HUES6 (cell line): ENCODE results near the gene HMOX1.

Source experiments
- H3K27ac ChIP-seq: 2 replicates; pipeline ENCODE4 v1.7.0; 2013; ENCODE audit warnings: low read depth, mild to moderate bottlenecking, low read length, inconsistent platforms
- H3K27me3 ChIP-seq: 2 replicates; pipeline ENCODE4 v1.6.1; 2013; ENCODE audit warnings: low read length; ENCODE audit not compliant: control insufficient read depth, insufficient read depth
- H3K36me3 ChIP-seq: 2 replicates; pipeline ENCODE4 v1.6.1; 2013; ENCODE audit warnings: low read length; ENCODE audit not compliant: control insufficient read depth, insufficient read depth
- H3K4me1 ChIP-seq: 2 replicates; pipeline ENCODE4 v1.6.1; 2013; ENCODE audit warnings: low read length; ENCODE audit not compliant: control insufficient read depth, insufficient read depth
- H3K4me3 ChIP-seq: 2 replicates; pipeline ENCODE4 v1.5.1; 2013; ENCODE audit warnings: low read depth, low read length
- H3K9ac ChIP-seq: one replicate; pipeline ENCODE4 v1.6.1; 2013; ENCODE audit warnings: mild to moderate bottlenecking, low read length
- H3K9me3 ChIP-seq: 2 replicates; pipeline ENCODE4 v1.6.1; 2013; ENCODE audit warnings: low read depth, low read length; ENCODE audit not compliant: control insufficient read depth, insufficient read depth

Gene HMOX1

GRCh38 chr22:35409783-35410662, 29.1 kb downstream of the HMOX1 start:
- no peak overlapping the region for H3K27ac ChIP-seq
- H3K4me3 ChIP-seq = no peak overlapping the region
- peaks cover 98% of the 10 kb centered on the region for H3K36me3 ChIP-seq
- no peak overlapping the region for H3K9ac ChIP-seq
- H3K4me1 ChIP-seq = no peaks in the 10 kb centered on the region
- H3K27me3 ChIP-seq = no peaks in the 10 kb centered on the region
- H3K9me3 ChIP-seq = no peaks in the 10 kb centered on the region

DNA sequence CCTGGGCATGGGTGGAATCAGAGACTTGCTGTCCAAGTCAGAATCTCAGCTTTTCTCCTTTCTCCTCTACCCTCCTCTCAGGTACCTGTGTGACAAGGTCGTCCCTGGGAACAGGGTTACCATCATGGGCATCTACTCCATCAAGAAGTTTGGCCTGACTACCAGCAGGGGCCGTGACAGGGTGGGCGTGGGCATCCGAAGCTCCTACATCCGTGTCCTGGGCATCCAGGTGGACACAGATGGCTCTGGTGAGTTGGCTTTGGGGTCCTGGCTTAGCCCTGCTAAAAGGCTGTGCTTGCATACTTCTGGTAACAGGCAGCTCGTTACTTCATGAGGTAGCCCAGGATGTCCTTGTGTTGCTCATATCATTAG, 29.8 kb downstream of the HMOX1 start:
- Histone ChIP-seq H3K27me3 (no peaks in the 10 kb centered on the region), H3K27ac (no peak overlapping the region), H3K9ac (no peak overlapping the region), H3K4me1 (no peaks in the 10 kb centered on the region), H3K36me3 (peaks cover 98% of the 10 kb centered on the region), H3K4me3 (no peak overlapping the region), H3K9me3 (no peaks in the 10 kb centered on the region)

GRCh38 chr22:35411102-35411501, 30.2 kb downstream of the HMOX1 start:
- Histone ChIP-seq H3K27ac (no peak overlapping the region), H3K27me3 (no peaks in the 10 kb centered on the region), H3K9ac (no peak overlapping the region), H3K4me3 (no peak overlapping the region), H3K4me1 (no peaks in the 10 kb centered on the region), H3K9me3 (no peaks in the 10 kb centered on the region), H3K36me3 (peaks cover 98% of the 10 kb centered on the region)

DNA sequence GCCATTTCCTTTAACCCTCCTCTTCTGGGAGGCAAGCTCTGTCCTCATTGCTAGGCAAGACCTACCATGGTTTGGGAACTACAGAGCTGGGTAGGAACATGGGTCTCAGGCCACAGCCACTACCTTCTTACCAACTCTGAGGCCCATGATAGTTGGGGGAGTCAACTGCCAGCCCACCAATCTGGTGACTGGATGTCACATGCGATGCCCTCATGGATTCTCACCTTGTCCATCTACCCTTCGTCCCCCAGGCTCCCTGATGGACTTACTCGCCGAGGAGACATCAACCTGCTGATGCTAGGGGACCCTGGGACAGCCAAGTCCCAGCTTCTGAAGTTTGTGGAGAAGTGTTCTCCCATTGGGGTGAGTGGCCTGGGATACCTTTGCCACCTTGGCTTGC, 32.7 kb downstream of the HMOX1 start:
- H3K4me3 ChIP-seq = no peak overlapping the region
- no peaks in the 10 kb centered on the region for H3K27me3 ChIP-seq
- no peaks in the 10 kb centered on the region for H3K4me1 ChIP-seq
- no peak overlapping the region for H3K9ac ChIP-seq
- H3K27ac ChIP-seq = no peak overlapping the region
- H3K36me3 ChIP-seq = peaks cover 97% of the 10 kb centered on the region
- no peaks in the 10 kb centered on the region for H3K9me3 ChIP-seq

GRCh38 chr22:35417606-35418005, 36.7 kb downstream of the HMOX1 start:
- Histone ChIP-seq H3K36me3 (peaks cover 97% of the 10 kb centered on the region), H3K27ac (no peak overlapping the region)

DNA sequence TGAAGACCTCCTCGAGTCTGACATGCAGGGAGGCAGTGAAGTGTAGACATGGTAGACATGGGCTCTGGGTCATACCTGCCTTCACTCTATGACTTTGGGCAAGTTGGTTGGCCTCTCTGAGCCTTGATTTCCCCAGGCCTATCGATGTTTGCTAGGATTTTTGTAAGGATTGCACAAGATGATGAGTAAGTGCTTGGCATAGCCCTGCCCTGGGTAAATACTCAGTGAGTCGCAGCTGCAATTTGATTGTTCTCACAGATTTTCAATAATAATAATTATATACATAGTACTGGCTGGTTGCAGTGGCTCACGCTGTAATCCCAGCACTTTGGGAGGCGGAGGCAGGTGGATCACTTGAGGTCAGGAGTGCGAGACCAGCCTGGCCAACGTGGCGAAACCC, 37.2 kb downstream of the HMOX1 start:
- H3K4me3 ChIP-seq = no peak overlapping the region
- peaks cover 98% of the 10 kb centered on the region for H3K36me3 ChIP-seq
- no peaks in the 10 kb centered on the region for H3K9me3 ChIP-seq
- no peak overlapping the region for H3K9ac ChIP-seq
- H3K4me1 ChIP-seq = 0 out of 2 replicates have a peak, but pooled peaks cover 3% of the 10 kb centered on the region
- no peak overlapping the region for H3K27ac ChIP-seq
- no peaks in the 10 kb centered on the region for H3K27me3 ChIP-seq

More at GRCh38 chr22:35417606-35418005, 36.7 kb downstream of the HMOX1 start:
- no peaks in the 10 kb centered on the region for H3K9me3 ChIP-seq
- H3K4me1 ChIP-seq = 0 out of 2 replicates have a peak, but pooled peaks cover 3% of the 10 kb centered on the region
- no peak overlapping the region for H3K4me3 ChIP-seq
- no peak overlapping the region for H3K9ac ChIP-seq
- no peaks in the 10 kb centered on the region for H3K27me3 ChIP-seq

DNA sequence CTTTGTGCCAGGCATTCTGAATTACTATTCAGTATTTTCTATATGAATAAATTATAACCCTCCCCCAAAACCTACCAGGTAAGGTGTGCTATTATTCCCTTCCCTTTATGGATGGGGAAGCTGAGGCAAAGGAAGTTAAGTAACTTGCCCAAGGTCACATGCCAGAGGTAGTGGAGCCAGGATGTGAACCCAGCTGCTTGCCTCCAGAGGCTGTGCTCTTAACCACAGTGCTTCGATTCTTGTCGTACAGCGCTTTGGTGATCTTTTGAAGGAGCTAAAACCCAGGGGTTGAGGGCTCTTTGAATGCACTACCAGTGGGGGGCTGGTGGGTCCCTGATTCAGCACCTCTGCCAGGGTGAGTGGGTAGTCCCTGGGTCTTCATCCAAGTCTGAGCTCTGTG, 37.8 kb downstream of the HMOX1 start:
- H3K4me1 ChIP-seq = 0 out of 2 replicates have a peak, but pooled peaks cover 3% of the 10 kb centered on the region
- H3K4me3 ChIP-seq = no peak overlapping the region
- H3K27me3 ChIP-seq = no peaks in the 10 kb centered on the region
- peaks cover 98% of the 10 kb centered on the region for H3K36me3 ChIP-seq
- no peaks in the 10 kb centered on the region for H3K9me3 ChIP-seq
- no peak overlapping the region for H3K27ac ChIP-seq
- H3K9ac ChIP-seq = no peak overlapping the region

- no peaks in the 10 kb centered on the region for H3K27me3 ChIP-seq
- no peaks in the 10 kb centered on the region for H3K9me3 ChIP-seq
- no peak overlapping the region for H3K27ac ChIP-seq
- peaks cover 98% of the 10 kb centered on the region for H3K36me3 ChIP-seq
- no peak overlapping the region for H3K9ac ChIP-seq
- 0 out of 2 replicates have a peak, but pooled peaks cover 3% of the 10 kb centered on the region for H3K4me1 ChIP-seq
- H3K4me3 ChIP-seq = no peak overlapping the region
These were observed 38.9 kb downstream of the HMOX1 start for GRCh38 chr22:35419756-35420155.

DNA sequence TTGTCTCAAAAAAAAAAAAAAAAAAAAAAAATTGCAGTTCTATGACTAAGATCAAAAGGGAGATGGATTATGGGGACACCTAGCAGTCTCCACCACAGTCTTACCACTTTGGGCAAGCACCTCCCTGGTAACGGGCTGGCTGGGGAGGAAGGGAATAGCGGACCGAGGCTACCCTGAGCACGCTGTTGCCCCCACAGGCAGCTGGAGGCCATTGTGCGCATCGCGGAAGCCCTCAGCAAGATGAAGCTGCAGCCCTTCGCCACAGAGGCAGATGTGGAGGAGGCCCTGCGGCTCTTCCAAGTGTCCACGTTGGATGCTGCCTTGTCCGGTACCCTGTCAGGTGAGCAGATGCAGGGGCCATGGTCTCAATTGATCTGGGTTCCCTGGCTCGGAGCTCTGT, 40.2 kb downstream of the HMOX1 start:
- peaks cover 98% of the 10 kb centered on the region for H3K36me3 ChIP-seq

DNA sequence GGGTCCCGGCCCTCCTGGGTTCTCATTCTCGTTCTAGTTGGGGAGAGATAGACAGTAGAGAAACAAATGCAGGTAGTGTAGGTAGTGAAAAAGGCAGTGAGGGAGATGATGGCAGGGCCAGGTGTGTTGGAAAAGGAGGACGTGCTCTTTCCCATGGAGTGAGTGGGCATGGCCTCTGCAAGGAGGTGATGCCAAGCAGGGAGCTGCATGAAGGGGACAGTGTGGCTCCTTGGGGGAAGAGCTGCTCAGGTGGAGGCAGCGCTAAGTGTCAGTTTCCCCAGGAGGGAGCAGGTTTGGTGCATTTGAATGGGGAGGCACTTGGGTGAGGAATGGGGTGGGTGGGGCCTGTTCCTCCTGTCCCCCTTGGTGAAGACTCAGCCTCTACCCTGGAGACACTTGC, 41.2 kb downstream of the HMOX1 start:
- Histone ChIP-seq H3K36me3 (peaks cover 98% of the 10 kb centered on the region), H3K27ac (no peak overlapping the region), H3K9me3 (no peaks in the 10 kb centered on the region), H3K27me3 (no peaks in the 10 kb centered on the region), H3K4me1 (peaks cover 16% of the 10 kb centered on the region), H3K4me3 (no peak overlapping the region), H3K9ac (no peak overlapping the region)

More for the DNA sequence above, 40.2 kb downstream of the HMOX1 start:
- Histone ChIP-seq H3K9me3 (no peaks in the 10 kb centered on the region), H3K4me1 (peaks cover 7% of the 10 kb centered on the region), H3K9ac (no peak overlapping the region), H3K27ac (no peak overlapping the region), H3K4me3 (no peak overlapping the region), H3K27me3 (no peaks in the 10 kb centered on the region)

DNA sequence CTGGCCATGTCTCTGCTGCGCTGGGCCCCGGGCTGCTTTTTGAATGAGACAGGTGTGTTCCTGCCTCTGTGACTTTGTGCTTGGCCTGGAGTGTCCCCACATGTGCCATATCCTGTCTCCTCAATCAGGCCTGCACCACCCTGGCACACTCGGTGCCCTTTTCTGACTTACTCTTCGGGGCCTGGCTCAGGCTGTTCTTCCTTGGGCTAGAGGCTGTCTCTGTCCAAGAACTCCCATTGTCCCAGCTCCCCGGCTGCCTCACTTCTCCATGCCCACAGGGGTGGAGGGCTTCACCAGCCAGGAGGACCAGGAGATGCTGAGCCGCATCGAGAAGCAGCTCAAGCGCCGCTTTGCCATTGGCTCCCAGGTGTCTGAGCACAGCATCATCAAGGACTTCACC, 42.0 kb downstream of the HMOX1 start:
- Histone ChIP-seq H3K27ac (no peak overlapping the region), H3K9ac (no peak overlapping the region), H3K36me3 (peaks cover 92% of the 10 kb centered on the region), H3K4me3 (no peak overlapping the region), H3K9me3 (no peaks in the 10 kb centered on the region), H3K4me1 (peaks cover 16% of the 10 kb centered on the region), H3K27me3 (no peaks in the 10 kb centered on the region)
